HG03066 (cell line): ENCODE data around the gene APC2.
A peak's percentile ranks its signal among the peaks of the same experiment; 100 is the strongest.

Experiments
- ATAC-seq: cut with Tn5 transposase; IDR thresholded peaks from one replicate; pipeline ENCODE4 v1.9.1; 2021; ENCODE audit warnings: low read depth; ENCODE audit not compliant: unreplicated experiment

The APC2 gene, protein sequence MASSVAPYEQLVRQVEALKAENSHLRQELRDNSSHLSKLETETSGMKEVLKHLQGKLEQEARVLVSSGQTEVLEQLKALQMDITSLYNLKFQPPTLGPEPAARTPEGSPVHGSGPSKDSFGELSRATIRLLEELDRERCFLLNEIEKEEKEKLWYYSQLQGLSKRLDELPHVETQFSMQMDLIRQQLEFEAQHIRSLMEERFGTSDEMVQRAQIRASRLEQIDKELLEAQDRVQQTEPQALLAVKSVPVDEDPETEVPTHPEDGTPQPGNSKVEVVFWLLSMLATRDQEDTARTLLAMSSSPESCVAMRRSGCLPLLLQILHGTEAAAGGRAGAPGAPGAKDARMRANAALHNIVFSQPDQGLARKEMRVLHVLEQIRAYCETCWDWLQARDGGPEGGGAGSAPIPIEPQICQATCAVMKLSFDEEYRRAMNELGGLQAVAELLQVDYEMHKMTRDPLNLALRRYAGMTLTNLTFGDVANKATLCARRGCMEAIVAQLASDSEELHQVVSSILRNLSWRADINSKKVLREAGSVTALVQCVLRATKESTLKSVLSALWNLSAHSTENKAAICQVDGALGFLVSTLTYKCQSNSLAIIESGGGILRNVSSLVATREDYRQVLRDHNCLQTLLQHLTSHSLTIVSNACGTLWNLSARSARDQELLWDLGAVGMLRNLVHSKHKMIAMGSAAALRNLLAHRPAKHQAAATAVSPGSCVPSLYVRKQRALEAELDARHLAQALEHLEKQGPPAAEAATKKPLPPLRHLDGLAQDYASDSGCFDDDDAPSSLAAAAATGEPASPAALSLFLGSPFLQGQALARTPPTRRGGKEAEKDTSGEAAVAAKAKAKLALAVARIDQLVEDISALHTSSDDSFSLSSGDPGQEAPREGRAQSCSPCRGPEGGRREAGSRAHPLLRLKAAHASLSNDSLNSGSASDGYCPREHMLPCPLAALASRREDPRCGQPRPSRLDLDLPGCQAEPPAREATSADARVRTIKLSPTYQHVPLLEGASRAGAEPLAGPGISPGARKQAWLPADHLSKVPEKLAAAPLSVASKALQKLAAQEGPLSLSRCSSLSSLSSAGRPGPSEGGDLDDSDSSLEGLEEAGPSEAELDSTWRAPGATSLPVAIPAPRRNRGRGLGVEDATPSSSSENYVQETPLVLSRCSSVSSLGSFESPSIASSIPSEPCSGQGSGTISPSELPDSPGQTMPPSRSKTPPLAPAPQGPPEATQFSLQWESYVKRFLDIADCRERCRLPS (N-terminal part only)

GRCh38 chr19:1449467-1450442 is at the start of gene APC2:
Gene APC2, plus strand, starts transcription at chr19:1450121. Its CDS starts 2,881 bp downstream, at chr19:1453002.
- ATAC-seq = no peak

DNA sequence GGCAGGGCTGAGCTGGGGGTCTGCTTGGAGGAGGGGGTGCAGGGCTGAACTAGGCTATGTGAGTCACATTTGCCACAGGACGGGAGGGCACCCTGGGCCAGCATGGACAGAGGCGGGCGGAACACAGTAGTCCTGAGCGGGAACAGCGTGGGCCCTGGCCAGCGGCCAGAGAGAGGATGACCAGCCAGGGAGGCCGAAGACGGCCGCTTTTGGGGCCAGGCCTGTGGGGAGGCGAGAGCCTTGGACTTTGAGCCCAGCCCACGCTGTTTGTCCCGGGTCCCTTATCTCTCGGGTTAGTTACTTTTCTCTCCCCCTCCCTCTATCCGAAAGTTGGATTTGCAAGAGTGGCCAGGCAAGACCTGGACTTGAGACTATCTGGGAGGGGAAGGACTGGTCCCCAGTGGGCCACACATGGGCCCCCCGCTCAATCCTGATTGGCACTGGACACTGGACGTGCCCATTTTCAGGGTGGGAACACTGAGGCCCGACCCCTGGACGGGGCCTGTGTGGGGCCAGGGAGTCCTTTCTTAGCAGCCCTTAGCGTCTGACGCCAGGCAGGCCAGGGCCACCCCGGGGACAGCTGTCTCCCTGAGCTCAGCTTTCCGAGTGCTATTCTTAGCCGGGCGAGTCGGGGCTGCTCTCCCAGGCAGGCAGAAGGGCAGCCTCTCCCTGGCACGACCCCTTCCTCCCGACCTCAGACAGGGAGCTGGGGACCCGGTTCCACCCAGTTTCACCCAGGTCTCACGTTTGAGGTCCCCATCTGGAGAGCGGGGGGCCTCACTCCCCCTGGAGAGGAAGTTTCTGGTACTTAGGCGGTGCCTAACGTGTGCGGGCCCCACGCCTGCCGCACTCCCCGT is 49.4 kb upstream of the APC2 start:
- ATAC-seq = no peak

- no peak for ATAC-seq
Observed at GRCh38 chr19:1401138-1401888, 48.6 kb upstream of the APC2 start, which contains the start of gene GAMT. Gene GAMT, minus strand, starts transcription at chr19:1401542. Its CDS starts 66 bp downstream, at chr19:1401476.

GRCh38 chr19:1401889-1402217 is 48.1 kb upstream of the APC2 start:
- no peak for ATAC-seq

GRCh38 chr19:1402411-1403070 is 47.4 kb upstream of the APC2 start:
- ATAC-seq = no peak

- ATAC-seq = peak; percentile 76
Observed at GRCh38 chr19:1406774-1407527, 43.0 kb upstream of the APC2 start.

GRCh38 chr19:1407528-1408299 is 42.2 kb upstream of the APC2 start, which contains the start of gene DAZAP1:
Gene DAZAP1, plus strand, starts transcription at chr19:1407586. Its CDS starts 188 bp downstream, at chr19:1407774.
- peak; percentile 20 for ATAC-seq

DNA sequence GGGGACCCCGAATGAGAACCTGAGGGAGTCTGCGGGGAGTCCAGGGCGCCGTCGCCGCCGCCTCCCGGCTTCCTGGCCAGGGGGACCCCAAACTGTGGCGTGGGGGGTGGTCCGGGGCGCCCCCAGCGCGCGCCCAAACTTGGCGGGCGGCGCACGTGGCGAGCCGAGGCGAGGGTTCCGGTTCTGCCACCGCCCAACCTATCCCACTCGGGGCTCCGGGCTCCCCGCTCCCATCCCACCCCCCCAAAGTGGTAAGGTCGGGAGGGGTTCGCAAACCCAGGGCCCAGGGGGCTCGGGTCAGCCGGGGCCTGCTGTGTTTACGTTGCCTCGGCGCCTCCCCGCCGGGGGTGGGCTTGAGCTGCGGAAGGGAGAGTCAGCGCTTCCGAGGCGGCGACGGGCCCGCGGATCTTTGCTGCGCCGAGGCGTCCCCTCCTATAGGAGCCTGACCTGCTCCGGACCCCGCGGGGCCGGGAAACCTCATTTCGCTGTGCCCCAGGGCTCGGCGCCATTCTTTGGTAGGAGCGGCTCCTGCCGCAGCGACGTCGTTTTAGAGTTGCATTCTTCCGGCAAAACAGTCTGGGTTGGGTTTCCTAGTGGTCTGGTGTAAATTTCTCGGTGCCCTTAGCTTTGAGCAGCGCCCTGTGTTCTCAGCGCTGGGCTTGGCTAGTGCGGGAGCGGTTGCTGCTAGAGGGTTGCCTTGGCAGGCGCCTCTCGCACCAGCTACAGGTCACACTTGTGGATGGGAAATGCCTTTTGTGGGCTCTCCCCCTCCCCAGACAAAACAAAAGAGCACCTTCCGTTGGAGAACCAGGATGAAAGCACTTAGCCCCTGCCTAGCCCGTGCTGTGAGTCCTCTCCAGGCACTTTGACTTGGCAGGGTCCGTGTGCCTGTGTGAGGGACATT is 41.4 kb upstream of the APC2 start:
- no peak for ATAC-seq

DNA sequence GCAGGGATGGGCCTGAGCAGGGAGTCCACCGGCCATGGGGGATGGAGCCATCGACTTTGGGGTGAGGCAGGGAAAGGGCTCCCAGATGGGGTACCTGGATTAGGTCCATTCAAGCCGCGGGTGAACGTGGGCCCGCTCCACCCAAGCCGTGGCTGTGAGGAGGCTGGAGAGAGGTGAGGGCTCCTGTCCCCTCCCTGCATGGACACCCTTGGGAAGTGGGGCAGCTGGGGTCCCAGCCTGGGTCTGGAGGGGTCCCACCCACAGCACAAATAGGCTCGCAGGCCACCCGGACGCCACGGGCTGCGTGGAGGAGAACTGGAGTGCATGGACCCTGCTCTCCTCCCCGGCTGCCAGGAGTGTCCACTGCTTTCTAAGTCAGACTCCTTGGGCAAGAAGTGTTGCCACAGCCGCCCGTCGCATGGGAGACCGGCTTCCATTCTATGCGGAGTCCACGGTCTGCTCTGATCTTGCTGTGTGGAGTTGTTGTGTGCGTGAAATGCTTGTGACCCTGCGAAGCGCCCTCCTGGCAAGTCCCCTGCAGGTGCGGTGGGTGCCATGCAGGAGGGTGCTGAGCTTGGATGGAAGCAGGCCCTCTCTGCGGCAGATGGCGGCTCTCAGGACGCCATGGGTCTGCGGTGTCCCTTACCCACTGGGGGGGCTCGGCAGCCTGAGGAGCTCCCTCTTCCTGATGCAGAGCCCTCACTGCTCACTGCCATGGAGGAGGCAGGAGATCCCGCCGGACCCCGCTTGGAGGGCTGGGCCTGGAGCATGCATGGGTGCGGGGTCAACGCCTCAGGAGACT is 40.5 kb upstream of the APC2 start:
- no peak for ATAC-seq

- ATAC-seq = no peak
Observed at GRCh38 chr19:1410136-1410786, 39.7 kb upstream of the APC2 start.

GRCh38 chr19:1410789-1411188 is 39.1 kb upstream of the APC2 start:
- ATAC-seq = no peak

DNA sequence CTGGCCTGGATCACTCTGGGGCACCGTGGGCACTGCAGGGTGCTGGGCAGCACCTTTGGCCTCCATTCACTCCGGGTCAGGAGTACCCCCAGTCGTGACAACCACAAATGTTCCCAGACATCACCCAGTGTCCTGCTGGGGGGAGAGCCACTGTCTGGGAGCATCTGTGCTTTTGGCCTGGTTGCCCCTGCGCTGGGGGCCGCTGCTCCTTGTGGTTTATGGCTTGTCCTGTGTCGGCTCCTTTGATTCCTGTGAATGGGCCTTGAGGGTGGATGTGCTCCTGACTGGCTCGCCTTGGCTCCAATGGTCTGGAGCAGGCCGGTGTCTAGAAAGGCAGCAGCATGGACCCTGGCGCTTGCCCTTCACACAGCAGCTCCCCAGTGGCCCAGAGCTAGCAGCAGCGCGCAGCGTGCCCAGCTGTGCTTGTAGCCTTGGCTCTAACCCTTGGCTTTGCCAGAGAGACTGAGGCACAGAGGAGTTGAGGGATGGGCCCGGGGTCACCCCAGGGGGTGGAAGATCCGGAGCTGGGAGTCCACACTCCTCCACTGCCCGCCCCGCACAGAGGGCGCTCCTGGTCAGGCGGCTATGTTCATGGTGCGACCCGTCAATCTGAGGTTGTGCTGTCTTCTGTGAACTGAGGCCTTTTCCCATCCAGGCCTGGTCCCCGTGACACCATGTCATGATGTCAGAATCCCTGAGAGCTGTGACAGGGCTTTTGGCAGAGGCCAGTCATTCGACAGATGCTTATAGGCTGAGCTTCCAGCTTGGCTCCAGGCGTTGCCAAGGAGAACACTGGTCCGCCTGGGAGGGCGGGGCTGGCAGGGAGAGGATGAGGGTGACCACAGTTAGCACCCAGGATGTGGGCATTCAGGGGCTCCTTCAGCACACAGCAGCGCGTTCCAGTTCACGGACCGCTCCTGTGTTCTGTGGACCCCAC is 38.4 kb upstream of the APC2 start:
- no peak for ATAC-seq
